Osteocyte (in vitro differentiated cells): Measurements from ENCODE around the gene LRRC71. TPM values are rescaled to one million over a fixed set of nuclear protein-coding genes. Genes with fewer than 3 reads are reported as not detected.

Source experiments
- DNase-seq: peaks from one replicate; pipeline ENCODE4 v3.0.0; 2021; ENCODE audit warnings: mixed read lengths; ENCODE audit not compliant: unreplicated experiment; ENCODE audit errors: extremely low spot score
- H3K27ac Mint-ChIP-seq: one replicate; pipeline ENCODE4 v1.8.0; 2021; ENCODE audit warnings: mild to moderate bottlenecking, mixed read lengths; ENCODE audit not compliant: unreplicated experiment
- H3K27me3 Mint-ChIP-seq: one replicate; pipeline ENCODE4 v1.8.0; 2021; ENCODE audit warnings: mixed read lengths; ENCODE audit not compliant: unreplicated experiment
- H3K36me3 Mint-ChIP-seq: one replicate; pipeline ENCODE4 v1.8.0; 2021; ENCODE audit warnings: mixed read lengths; ENCODE audit not compliant: unreplicated experiment
- H3K4me1 Mint-ChIP-seq: one replicate; pipeline ENCODE4 v1.8.0; 2021; ENCODE audit warnings: mixed read lengths; ENCODE audit not compliant: unreplicated experiment
- H3K4me3 Mint-ChIP-seq: one replicate; pipeline ENCODE4 v1.8.0; 2021; ENCODE audit warnings: mild to moderate bottlenecking, moderate library complexity, mixed read lengths; ENCODE audit not compliant: unreplicated experiment
- H3K9me3 Mint-ChIP-seq: one replicate; pipeline ENCODE4 v1.8.0; 2021; ENCODE audit warnings: mixed read lengths; ENCODE audit not compliant: unreplicated experiment
- CTCF ChIP-seq: fragments of 200-600 bp; sonication (generic); IDR thresholded peaks from 2 replicates; pipeline ENCODE4 v1.5.0; 2021; ENCODE audit warnings: antibody characterized with exemption, mild to moderate bottlenecking, moderate library complexity
- total RNA-seq: library from RNA; stranded (reverse); gene quantifications from 2 replicates; pipeline ENCODE4 v1.2.1, GENCODE V29; 2021

Gene LRRC71
- total RNA-seq, 1 donor from 2014 or later = 0.35 TPM

- H3K27me3 Mint-ChIP-seq = peaks cover 5% of the 10 kb centered on the region
- no peaks in the 10 kb centered on the region for H3K9me3 Mint-ChIP-seq
- H3K27ac Mint-ChIP-seq = peak overlapping the region; percentile 52
- H3K4me1 Mint-ChIP-seq = peaks cover 43% of the 10 kb centered on the region
- peak; percentile 98 for DNase-seq
- TF ChIP-seq CTCF = peak; percentile 92
- no peaks in the 10 kb centered on the region for H3K36me3 Mint-ChIP-seq
- peak overlapping the region; percentile 73 for H3K4me3 Mint-ChIP-seq
Observed at GRCh38 chr1:156892190-156893047, 28.0 kb upstream of the LRRC71 start.

GRCh38 chr1:156893048-156893953 lies 27.1 kb upstream of the LRRC71 start, which contains the start of gene PEAR1:
Gene PEAR1, plus strand, starts transcription at chr1:156893718. Its CDS starts 10,209 bp downstream, at chr1:156903927.
- Mint-ChIP-seq H3K27me3 (peaks cover 5% of the 10 kb centered on the region), H3K9me3 (no peaks in the 10 kb centered on the region), H3K4me3 (peak within 1 kb of the TSS; percentile 73), H3K27ac (peak within 1 kb of the TSS; percentile 98), H3K36me3 (no peaks in the 10 kb centered on the region), H3K4me1 (peaks cover 51% of the 10 kb centered on the region)
- DNase-seq = no peak
- TF ChIP-seq CTCF = no peak

DNA sequence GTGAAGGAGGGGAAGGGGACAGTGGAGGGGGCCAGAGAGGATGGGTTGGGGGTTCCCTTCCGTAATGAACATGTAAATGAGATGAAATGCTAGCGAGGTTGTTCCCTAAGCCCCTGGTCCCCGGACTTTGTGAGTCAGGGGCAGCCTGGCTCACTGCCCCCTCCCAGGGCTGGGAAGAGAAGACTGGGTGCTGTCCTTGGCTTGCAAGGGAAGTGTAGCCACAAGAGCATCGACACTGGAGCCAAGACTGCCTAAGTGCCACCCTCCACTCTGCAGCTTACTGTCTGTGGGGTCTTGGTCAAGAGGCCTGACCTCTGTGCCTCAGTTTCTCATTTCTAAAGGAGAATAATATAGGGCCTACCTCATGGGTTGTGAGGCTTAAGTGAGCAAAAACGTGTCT lies 26.4 kb upstream of the LRRC71 start:
- Mint-ChIP-seq H3K9me3 (no peaks in the 10 kb centered on the region), H3K4me1 (peaks cover 58% of the 10 kb centered on the region), H3K36me3 (no peaks in the 10 kb centered on the region), H3K27ac (peak overlapping the region; percentile 98), H3K4me3 (peak overlapping the region; percentile 73), H3K27me3 (peaks cover 1% of the 10 kb centered on the region)
- TF ChIP-seq CTCF = no peak
- DNase-seq = no peak

GRCh38 chr1:156894711-156895454 lies 25.5 kb upstream of the LRRC71 start:
- Mint-ChIP-seq H3K9me3 (no peaks in the 10 kb centered on the region), H3K4me1 (peaks cover 66% of the 10 kb centered on the region), H3K27ac (peak overlapping the region; percentile 98), H3K36me3 (no peaks in the 10 kb centered on the region), H3K27me3 (no peaks in the 10 kb centered on the region), H3K4me3 (peak overlapping the region; percentile 73)
- no peak for TF ChIP-seq CTCF
- no peak for DNase-seq
